AML-193 (cell line): ENCODE results near the gene PTPRD.

Experiments
- DNase-seq, 2 experiments: peaks; one replicate each; lab custom pipeline; 2025; lab: John Stamatoyannopoulos, UW

PTPRD gene

GRCh38 chr9:8437876-8438275 lies 2174.9 kb downstream of the PTPRD start:
- no peak for DNase-seq

GRCh38 chr9:8437259-8437658 lies 2175.5 kb downstream of the PTPRD start:
- DNase-seq, result no peak

DNA sequence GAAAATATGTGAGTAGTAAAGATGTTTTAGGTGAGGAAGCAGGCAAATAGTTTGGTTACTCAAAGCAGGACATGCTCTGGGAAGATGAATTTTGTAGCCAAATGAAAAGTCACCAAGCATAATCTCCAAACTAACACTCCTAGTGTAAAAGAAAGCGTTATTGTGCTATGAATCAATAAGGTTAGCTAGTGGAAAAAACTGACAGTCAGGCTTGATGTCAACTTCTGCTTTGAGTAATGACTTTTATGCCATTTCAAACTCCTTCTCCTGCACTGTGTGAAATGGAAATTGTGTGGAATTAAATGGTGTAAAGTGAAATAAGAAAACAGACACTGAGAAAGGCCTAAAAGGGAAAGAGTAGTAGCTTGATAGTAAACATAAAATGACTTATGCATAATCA lies 2176.0 kb downstream of the PTPRD start:
- no peak for DNase-seq

DNA sequence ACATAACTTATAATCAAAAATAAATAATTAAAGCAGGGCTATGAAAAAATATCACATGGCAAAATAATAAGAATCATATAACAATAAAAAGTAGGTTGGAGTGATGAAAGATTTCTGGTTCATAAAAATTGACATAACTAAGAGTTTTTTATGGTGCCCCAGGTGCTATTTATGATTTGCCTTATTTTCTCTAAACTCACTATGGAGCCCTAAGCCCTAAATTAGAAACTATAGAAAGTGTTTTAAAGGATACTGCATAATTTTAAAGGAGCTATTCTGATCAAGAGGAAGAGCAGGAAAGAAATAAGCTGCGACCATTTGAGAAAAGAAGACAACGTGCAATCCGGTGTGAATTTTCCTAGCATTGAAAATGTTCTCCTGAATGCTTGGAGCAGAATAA lies 2178.2 kb downstream of the PTPRD start:
- DNase-seq, result no peak

DNA sequence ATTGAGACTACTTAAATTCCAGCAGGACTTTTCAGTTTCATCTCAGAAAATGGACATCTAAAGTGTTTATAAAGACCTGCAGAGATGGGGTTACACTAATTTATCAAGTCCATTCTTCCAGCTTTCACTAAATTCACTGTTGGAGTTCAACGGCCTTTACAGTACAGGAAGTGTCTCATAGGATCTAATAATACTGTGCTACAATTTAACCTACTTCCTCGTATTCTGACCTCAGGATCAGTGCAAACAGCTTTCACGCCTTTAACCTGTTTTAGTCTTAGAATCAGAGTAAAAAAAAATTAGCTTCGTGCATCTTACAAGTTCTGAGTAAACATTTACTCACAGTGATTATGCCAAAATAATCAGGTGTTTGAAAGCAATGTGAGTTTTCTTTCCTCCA lies 2180.6 kb downstream of the PTPRD start:
- DNase-seq, result no peak

- no peak for DNase-seq
These were observed 2181.3 kb downstream of the PTPRD start for GRCh38 chr9:8431505-8431904.

DNA sequence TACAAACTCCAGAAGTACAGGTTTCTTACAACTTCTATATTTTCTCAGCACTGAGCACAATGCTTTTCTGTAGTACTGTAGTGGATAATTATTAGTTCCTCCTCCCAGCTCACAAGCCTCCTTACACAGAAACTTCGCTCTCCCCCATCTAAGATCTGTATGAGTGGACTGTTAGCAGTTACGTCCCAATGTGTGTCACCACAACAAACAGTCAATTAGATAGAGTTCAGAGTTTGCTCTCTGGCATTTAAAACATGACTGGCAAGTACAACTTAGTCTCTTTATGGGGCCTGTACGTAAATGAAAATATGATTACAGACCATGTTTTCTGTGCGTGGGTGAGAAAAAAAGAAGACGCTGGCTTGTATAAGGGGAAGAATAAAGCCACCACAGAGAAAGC lies 2181.9 kb downstream of the PTPRD start:
- no peak for DNase-seq

DNA sequence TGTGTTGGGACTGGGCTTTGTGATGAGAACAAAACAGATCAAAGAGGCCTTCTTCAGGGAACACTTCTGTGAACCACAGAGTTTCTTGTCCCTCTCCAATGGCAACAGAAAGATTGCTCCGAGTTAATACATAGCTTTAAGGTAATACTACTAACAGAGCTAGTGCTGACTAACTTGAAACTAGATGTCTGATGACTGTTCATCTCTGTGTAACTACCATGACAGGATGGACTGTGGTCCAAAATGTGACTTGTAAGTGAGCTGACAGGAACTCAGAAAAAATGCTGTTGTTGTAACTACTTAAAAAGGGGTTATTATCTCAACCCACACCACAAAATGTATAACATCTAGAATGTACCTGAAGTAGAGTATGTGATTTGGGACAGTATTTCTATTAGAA lies 2183.0 kb downstream of the PTPRD start:
- DNase-seq, result no peak

GRCh38 chr9:8429157-8429556 lies 2183.6 kb downstream of the PTPRD start:
- DNase-seq, result no peak

DNA sequence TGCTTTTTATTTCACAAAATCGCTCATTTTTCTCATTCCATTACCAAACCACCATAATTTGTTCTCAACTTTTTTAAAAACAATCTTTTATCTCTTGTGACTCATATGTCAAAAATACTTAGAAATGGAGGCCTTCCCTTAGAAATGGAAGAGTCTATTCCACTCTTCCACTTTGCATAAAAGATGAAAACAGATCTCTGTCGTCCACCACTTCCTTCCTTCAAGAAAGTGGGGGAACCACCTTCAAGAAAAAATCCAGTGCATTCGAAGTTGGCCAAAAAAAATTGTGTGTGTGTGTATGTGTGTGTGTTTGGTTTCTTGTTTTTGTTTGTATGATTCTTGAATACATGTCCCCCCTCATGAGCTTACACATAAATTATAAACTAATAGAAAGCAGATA lies 2184.4 kb downstream of the PTPRD start:
- no peak for DNase-seq

DNA sequence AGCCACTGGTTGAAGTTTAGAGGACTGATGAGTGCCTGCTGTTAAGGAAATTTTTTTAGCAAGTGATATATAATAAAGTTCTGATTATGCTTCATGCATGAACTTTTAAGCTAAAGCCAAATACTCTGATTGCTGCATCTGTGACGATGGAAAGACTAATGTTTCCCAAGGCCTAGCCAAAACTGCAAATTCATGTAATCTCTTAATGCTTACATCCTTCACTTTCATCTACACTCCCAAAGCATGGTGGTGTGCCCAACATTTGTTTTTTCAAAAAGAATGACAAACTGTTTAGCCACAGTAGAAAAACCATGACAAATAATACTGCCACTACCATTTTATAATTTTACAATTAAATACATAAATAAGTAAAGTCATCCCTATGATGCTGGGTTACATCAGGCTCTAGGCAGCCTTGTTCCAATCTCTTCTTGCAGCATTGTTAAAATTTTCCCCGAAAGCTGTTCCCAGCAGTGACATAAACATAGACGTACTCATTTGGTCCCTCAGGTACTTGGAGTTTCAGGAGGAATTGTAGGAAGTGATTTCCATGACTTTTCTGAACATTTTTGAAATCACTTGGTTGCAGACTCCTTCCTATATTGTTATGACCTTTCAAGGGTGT lies 2187.9 kb downstream of the PTPRD start:
- no peak for DNase-seq

GRCh38 chr9:8420416-8420815 lies 2192.4 kb downstream of the PTPRD start:
- no peak for DNase-seq

DNA sequence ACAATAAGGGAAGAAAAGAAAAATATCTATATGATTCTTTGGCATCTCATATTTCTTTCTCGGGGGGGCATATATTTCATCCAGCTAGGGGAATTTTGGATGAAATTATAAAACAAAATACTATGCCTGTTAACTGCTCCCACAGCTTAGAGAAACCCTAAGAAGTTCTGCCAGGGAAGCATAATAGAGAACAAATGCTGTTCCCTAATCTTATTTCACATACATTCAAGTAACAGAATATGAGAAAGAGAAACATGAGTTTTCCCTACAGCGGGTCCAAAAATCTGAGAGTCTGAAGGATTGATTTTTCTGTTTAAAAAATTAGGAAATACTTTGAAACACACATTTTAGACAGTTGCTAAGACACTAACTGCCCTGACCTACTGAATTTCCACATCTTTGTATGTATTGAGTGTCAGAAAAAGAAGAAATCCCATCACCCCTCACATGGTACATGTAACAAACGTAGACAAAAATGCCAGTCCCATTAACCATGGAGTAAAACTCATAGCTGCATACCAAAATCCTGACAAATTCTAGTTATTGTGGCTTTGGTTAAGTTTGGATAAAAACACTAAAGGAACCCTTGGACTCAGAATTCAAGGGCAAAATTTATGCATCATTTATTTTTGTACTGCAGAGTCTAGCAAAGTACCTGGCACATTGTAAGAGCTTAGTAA lies 2193.1 kb downstream of the PTPRD start:
- no peak for DNase-seq

DNA sequence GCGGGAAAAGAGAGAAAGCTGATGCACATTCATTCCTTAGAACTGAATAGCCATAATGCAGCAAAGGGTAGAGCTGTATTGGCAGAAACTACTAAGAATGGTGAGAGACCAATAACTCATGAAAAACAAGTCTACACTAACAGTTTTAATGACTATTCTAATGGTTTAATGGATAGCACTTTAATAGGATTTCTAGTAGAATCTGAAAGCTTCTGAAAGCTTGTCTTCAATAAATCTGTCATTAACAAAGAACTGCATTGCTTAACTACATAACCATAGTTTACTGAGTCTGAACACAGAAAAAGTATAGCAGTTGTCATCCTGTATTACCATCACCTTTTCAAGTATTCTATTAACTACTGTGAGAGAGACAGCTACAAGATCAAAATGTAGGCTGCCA lies 2195.5 kb downstream of the PTPRD start:
- DNase-seq, result no peak

GRCh38 chr9:8412327-8412726 lies 2200.5 kb downstream of the PTPRD start:
- no peak for DNase-seq

DNA sequence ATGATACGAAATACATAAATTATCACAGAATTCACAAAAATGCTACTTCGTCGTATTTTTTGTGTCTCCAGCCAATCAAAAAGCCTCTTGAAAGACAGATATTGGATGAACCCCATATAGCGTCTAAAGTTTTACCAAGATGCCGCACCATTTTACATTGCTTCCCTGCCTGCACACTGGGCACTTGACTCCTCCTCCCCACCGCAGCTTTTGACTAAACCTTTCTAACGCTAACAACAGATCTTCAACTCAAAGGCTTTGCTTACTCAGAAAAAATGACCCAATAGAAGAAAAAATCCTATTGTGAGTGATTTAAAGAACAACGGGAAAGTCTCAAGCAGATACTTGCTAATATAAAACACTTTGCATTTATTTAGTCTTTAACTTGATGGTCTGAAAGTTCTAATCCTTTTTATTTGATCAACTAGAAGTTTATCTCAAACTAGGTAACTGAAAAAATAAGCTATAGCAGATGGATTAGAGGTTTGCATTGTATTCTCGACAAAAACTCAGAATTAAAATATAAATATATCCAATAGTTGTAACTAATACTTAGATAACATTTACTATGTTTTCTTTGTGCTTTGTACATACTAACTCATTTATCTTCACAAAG lies 2204.1 kb downstream of the PTPRD start:
- DNase-seq, result no peak

GRCh38 chr9:8401961-8402705 lies 2210.7 kb downstream of the PTPRD start:
- no peak for DNase-seq

DNA sequence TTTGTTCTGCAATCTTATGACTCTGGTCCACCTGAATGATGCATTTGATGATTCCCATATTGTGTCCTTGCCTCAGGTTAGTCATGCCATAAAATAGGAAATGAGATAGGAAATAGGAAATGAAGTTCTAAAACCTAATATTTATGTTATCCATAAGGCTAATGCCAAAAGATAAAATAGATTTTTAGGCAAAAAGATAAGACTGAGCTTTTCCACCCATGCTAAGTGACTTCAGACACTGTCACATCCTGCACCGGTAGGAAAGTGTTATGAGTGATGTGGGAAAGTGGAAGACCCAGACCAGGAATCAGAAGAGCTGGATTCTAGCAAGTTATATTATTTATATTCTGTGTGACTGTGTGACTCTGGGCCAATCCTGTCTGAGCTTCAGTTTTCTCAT lies 2212.4 kb downstream of the PTPRD start:
- DNase-seq, result no peak

GRCh38 chr9:8395022-8395421 lies 2217.8 kb downstream of the PTPRD start:
- DNase-seq, result no peak

DNA sequence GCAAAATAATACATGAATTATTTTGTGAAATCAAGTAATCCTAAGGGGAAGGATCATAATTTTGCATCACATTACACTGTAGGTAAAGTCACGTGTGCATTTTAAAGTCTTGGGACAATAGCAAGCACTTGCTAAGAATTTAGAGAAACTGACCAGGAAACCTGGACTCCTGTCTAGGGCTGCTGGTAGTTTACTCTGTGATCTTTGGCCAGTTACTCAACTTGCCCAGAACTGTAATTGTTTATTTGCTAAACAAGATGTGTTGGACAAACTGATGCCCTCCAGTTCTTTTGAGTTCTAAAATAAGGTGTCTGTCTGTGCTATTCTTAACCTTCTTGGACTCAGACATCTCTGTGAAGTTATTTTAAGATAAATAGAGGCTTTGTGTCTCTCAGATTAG lies 2218.5 kb downstream of the PTPRD start:
- DNase-seq, result no peak

DNA sequence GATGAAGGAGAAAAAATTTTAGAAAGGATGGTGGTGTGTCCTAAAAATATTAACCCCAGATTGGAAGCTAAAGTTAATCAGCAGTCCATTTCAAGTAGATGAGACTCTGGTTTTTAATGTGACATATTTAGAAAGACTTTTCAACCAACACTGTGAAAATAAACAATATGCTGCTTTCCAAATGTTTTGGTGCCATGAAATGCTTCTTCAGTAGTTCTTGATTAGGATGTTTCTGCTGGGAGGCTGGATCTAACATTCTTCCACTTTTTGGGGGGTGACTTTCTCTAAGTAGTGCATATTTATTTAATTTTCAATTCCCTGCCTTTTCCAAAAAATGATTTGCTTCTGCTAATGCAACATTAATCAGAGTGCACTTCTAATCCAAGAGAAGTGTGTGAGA lies 2219.9 kb downstream of the PTPRD start:
- no peak for DNase-seq

- no peak for DNase-seq
These were observed 2221.2 kb downstream of the PTPRD start for GRCh38 chr9:8391566-8391965.

DNA sequence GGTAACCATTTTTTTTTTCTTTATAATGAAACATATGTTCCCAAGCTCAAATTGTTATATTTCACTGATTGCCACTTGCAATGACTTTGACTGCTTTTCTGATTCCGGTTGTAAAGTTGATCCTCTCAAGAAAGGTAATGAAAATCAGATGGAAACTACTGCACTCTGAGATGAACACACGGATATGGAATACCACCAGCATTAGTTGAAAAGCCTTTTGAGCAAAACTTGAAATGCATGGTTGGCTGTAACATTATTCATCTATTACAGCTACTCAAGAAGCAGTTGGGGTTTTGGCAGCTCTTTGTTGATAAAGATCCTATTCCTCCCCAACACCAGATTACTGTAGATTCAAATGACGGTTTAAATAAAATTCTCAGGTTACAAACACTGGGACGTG lies 2221.7 kb downstream of the PTPRD start:
- no peak for DNase-seq
